Effector memory CD8-positive, alpha-beta T cell (primary cell): ENCODE data around the gene BCL11B.

ENCODE experiments used
- ATAC-seq: fragments of 150-1000 bp; cut with Tn5 transposase; replicated peaks from 2 replicates; pipeline ENCODE4 v1.10.0; 2021; ENCODE audit warnings: mild to moderate bottlenecking, moderate library complexity
- DNase-seq, 3 experiments: peaks; one replicate each; pipeline ENCODE4 v3.0.0; 2021
- H3K27ac Mint-ChIP-seq, 2 donors: one replicate each; pipeline ENCODE4 v1.8.0; 2022; ENCODE audit warnings: mild to moderate bottlenecking in 2 of 2, mixed read lengths in 2 of 2, moderate library complexity in 2 of 2
- H3K27me3 Mint-ChIP-seq, 2 donors: one replicate each; pipeline ENCODE4 v1.8.0; 2022; ENCODE audit warnings: mixed read lengths in 2 of 2
- H3K36me3 Mint-ChIP-seq: one replicate; pipeline ENCODE4 v1.8.0; 2022; ENCODE audit warnings: mild to moderate bottlenecking, moderate library complexity, mixed read lengths; ENCODE audit not compliant: insufficient read depth
- H3K4me1 Mint-ChIP-seq, 2 donors: one replicate each; pipeline ENCODE4 v1.8.0; 2022; ENCODE audit warnings: low read depth in 2 of 2, mixed read lengths in 2 of 2
- H3K4me3 Mint-ChIP-seq, 2 donors: one replicate each; pipeline ENCODE4 v1.8.0; 2022; ENCODE audit warnings: mild to moderate bottlenecking in 2 of 2, mixed read lengths in 2 of 2, moderate library complexity in 2 of 2
- H3K9me3 Mint-ChIP-seq, 2 donors: one replicate each; pipeline ENCODE4 v1.8.0; 2022; ENCODE audit warnings: mixed read lengths in 2 of 2

Gene BCL11B

GRCh38 chr14:99125113-99125512, 146.9 kb downstream of the BCL11B start:
- Mint-ChIP-seq H3K36me3 (no peaks in the 10 kb centered on the region), H3K4me1 (peaks cover 10 to 24% of the 10 kb centered on the region in 2 donors), H3K27ac (peak overlapping the region in 1 of 2 donors; percentile 8), H3K9me3 (no peaks in the 10 kb centered on the region), H3K27me3 (peaks cover 0 to 8% of the 10 kb centered on the region in 2 donors), H3K4me3 (no peak overlapping the region)
- ATAC-seq (no peak), DNase-seq (no peak)

GRCh38 chr14:99124482-99125105, 147.4 kb downstream of the BCL11B start:
- H3K9me3 Mint-ChIP-seq, result no peaks in the 10 kb centered on the region

GRCh38 chr14:99123208-99123870, 148.7 kb downstream of the BCL11B start:
- Mint-ChIP-seq H3K27ac (no peak overlapping the region), H3K4me1 (peaks cover 10 to 20% of the 10 kb centered on the region in 2 donors), H3K4me3 (no peak overlapping the region), H3K9me3 (no peaks in the 10 kb centered on the region), H3K27me3 (peaks cover 0 to 20% of the 10 kb centered on the region in 2 donors), H3K36me3 (no peaks in the 10 kb centered on the region)
- DNase-seq (no peak), ATAC-seq (no peak)

More at GRCh38 chr14:99124482-99125105, 147.4 kb downstream of the BCL11B start:
- H3K36me3 Mint-ChIP-seq, result no peaks in the 10 kb centered on the region
- peaks cover 0 to 9% of the 10 kb centered on the region in 2 donors for H3K27me3 Mint-ChIP-seq
- no peak for DNase-seq
- peak overlapping the region in 1 of 2 donors; percentile 8 for H3K27ac Mint-ChIP-seq
- peaks cover 10 to 21% of the 10 kb centered on the region in 2 donors for H3K4me1 Mint-ChIP-seq
- no peak overlapping the region for H3K4me3 Mint-ChIP-seq
- no peak for ATAC-seq

- Mint-ChIP-seq H3K4me1 (peaks cover 13 to 18% of the 10 kb centered on the region in 2 donors), H3K27ac (no peak overlapping the region), H3K36me3 (peaks cover 5% of the 10 kb centered on the region), H3K4me3 (no peak overlapping the region), H3K27me3 (peaks cover 0 to 20% of the 10 kb centered on the region in 2 donors), H3K9me3 (no peaks in the 10 kb centered on the region)
- ATAC-seq (no peak), DNase-seq (no peak)
These were observed 149.4 kb downstream of the BCL11B start for GRCh38 chr14:99122521-99123125.

- Mint-ChIP-seq H3K36me3 (peaks cover 5% of the 10 kb centered on the region), H3K4me3 (no peak overlapping the region), H3K4me1 (peaks cover 15 to 21% of the 10 kb centered on the region in 2 donors), H3K27ac (no peak overlapping the region), H3K27me3 (peaks cover 0 to 20% of the 10 kb centered on the region in 2 donors), H3K9me3 (no peaks in the 10 kb centered on the region)
- DNase-seq (no peak), ATAC-seq (no peak)
These were observed 150.6 kb downstream of the BCL11B start for GRCh38 chr14:99121319-99121875.

GRCh38 chr14:99120526-99121318, 151.3 kb downstream of the BCL11B start:
- Mint-ChIP-seq H3K27ac (no peak overlapping the region), H3K36me3 (peaks cover 8% of the 10 kb centered on the region), H3K9me3 (no peaks in the 10 kb centered on the region), H3K4me3 (no peak overlapping the region), H3K27me3 (peaks cover 0 to 20% of the 10 kb centered on the region in 2 donors), H3K4me1 (peaks cover 15 to 17% of the 10 kb centered on the region in 2 donors)
- ATAC-seq (no peak), DNase-seq (no peak)

GRCh38 chr14:99119554-99120525, 152.2 kb downstream of the BCL11B start:
- no peak for DNase-seq
- Mint-ChIP-seq H3K36me3 (peaks cover 10% of the 10 kb centered on the region), H3K4me3 (no peak overlapping the region), H3K27ac (no peak overlapping the region), H3K27me3 (peaks cover 0 to 20% of the 10 kb centered on the region in 2 donors), H3K4me1 (peaks cover 8% of the 10 kb centered on the region in 2 donors), H3K9me3 (no peaks in the 10 kb centered on the region)
- no peak for ATAC-seq
